Peyer's patch (tissue), 4 donors: ENCODE measurements around the gene DOCK9.

ENCODE experiments used
- POLR2A ChIP-seq, 2 donors: fragments of 450-650 bp; IDR thresholded peaks; one replicate each; pipeline ENCODE4 v1.5.1; 2017; ENCODE audit warnings: antibody characterized with exemption in 2 of 2, mild to moderate bottlenecking in 2 of 2, moderate library complexity in 2 of 2
- TF ChIP-seq, protein P1 (sequence below), 6 experiments: fragments of 450-650 bp in 4 of 6; fragments of 200-600 bp in 2 of 6; sonication (generic) in 1 of 6; IDR thresholded peaks; one replicate each; pipeline ENCODE4 v1.5.1; 2017 to 2019; ENCODE audit warnings: antibody characterized with exemption in 6 of 6, mild to moderate bottlenecking in 3 of 6, moderate library complexity in 1 of 6

GRCh38 chr13:98900442-98900841 lies 77.4 kb downstream of the DOCK9 start:
- TF ChIP-seq, protein P1, sequence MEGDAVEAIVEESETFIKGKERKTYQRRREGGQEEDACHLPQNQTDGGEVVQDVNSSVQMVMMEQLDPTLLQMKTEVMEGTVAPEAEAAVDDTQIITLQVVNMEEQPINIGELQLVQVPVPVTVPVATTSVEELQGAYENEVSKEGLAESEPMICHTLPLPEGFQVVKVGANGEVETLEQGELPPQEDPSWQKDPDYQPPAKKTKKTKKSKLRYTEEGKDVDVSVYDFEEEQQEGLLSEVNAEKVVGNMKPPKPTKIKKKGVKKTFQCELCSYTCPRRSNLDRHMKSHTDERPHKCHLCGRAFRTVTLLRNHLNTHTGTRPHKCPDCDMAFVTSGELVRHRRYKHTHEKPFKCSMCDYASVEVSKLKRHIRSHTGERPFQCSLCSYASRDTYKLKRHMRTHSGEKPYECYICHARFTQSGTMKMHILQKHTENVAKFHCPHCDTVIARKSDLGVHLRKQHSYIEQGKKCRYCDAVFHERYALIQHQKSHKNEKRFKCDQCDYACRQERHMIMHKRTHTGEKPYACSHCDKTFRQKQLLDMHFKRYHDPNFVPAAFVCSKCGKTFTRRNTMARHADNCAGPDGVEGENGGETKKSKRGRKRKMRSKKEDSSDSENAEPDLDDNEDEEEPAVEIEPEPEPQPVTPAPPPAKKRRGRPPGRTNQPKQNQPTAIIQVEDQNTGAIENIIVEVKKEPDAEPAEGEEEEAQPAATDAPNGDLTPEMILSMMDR (IDR thresholded peaks at IDR 0.05): no peak
- no peak for TF ChIP-seq POLR2A (IDR thresholded peaks at IDR 0.05)
